Measurements from ENCODE around the gene CDT1.

GRCh38 chr16:88790312-88791211 is 13.0 kb upstream of the CDT1 start:
- no peak for TF ChIP-seq POLR2A (IDR thresholded peaks at IDR 0.05)
- TF ChIP-seq, protein P1, sequence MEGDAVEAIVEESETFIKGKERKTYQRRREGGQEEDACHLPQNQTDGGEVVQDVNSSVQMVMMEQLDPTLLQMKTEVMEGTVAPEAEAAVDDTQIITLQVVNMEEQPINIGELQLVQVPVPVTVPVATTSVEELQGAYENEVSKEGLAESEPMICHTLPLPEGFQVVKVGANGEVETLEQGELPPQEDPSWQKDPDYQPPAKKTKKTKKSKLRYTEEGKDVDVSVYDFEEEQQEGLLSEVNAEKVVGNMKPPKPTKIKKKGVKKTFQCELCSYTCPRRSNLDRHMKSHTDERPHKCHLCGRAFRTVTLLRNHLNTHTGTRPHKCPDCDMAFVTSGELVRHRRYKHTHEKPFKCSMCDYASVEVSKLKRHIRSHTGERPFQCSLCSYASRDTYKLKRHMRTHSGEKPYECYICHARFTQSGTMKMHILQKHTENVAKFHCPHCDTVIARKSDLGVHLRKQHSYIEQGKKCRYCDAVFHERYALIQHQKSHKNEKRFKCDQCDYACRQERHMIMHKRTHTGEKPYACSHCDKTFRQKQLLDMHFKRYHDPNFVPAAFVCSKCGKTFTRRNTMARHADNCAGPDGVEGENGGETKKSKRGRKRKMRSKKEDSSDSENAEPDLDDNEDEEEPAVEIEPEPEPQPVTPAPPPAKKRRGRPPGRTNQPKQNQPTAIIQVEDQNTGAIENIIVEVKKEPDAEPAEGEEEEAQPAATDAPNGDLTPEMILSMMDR (IDR thresholded peaks at IDR 0.05), result no peak
- TF ChIP-seq POLR2AphosphoS5 (IDR thresholded peaks at IDR 0.05), result no peak
- TF ChIP-seq EP300 (IDR thresholded peaks at IDR 0.05), result no peak
